ENCODE results near the gene MAP3K6. TPM values are rescaled to one million over a fixed set of nuclear protein-coding genes. Genes with fewer than 3 reads are reported as not detected.

MAP3K6 gene
- total RNA-seq, 1 donor from 2014 or later: 117 TPM

DNA sequence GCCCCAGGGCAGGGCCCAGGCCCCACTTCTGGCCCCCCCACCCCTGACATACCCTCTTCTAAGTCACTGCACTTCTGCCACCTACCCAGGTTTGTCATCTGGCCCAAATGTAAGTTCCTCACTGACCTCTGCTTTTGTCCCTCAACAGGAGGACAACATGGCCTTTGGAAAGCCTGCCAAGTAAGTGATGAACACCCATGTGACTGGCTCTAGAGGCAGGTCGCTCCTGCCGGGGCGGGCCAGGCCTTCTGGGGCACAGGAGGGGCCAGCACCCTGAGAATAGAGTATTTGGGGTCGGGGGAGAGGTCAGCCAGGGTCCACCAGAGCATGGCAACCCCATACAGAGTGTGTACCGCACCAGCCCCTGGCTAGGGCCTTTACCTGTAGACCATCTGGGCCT is 34.8 kb downstream of the MAP3K6 start:
- DNase-seq: no peak
- Histone ChIP-seq H3K9me3 (no peaks in the 10 kb centered on the region), H3K4me3 (no peak overlapping the region), H3K27ac (no peak overlapping the region), H3K27me3 (ENCODE audit: low read depth) (no peaks in the 10 kb centered on the region), H3K36me3 (peaks cover 90% of the 10 kb centered on the region), H3K4me1 (peaks cover 11% of the 10 kb centered on the region)
- intact Hi-C loops (cut with DNase I): no loop called here
- no peak for ATAC-seq
- TF ChIP-seq, protein P1, sequence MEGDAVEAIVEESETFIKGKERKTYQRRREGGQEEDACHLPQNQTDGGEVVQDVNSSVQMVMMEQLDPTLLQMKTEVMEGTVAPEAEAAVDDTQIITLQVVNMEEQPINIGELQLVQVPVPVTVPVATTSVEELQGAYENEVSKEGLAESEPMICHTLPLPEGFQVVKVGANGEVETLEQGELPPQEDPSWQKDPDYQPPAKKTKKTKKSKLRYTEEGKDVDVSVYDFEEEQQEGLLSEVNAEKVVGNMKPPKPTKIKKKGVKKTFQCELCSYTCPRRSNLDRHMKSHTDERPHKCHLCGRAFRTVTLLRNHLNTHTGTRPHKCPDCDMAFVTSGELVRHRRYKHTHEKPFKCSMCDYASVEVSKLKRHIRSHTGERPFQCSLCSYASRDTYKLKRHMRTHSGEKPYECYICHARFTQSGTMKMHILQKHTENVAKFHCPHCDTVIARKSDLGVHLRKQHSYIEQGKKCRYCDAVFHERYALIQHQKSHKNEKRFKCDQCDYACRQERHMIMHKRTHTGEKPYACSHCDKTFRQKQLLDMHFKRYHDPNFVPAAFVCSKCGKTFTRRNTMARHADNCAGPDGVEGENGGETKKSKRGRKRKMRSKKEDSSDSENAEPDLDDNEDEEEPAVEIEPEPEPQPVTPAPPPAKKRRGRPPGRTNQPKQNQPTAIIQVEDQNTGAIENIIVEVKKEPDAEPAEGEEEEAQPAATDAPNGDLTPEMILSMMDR (IDR thresholded peaks at IDR 0.05): no peak

DNA sequence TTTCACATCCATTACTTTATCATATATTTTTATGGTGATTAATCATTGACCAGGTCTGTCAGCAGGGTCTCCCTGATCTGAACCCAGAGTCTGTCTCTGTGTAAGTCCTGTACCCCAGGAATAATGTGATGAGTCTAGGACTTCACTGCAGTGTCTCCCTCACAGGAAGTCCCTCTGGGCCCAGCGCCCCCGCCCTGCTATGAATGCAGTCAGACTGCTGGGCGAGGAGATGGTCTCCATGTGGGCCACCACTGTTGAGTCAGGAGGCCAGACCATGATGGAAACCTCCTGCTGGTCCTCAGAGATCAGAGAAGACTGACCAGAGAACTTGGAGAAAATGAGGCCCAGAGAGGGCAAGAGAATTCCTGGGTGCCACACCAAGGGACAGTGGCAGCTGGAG is 35.3 kb downstream of the MAP3K6 start:
- Histone ChIP-seq H3K4me3 (no peak overlapping the region), H3K9me3 (no peaks in the 10 kb centered on the region), H3K27me3 (ENCODE audit: low read depth) (no peaks in the 10 kb centered on the region), H3K27ac (no peak overlapping the region), H3K36me3 (peaks cover 91% of the 10 kb centered on the region), H3K4me1 (peaks cover 11% of the 10 kb centered on the region)
- DNase-seq (no peak), ATAC-seq (no peak)
- intact Hi-C loops (cut with DNase I): no loop called here
- TF ChIP-seq, protein P1 (IDR thresholded peaks at IDR 0.05): no peak

DNA sequence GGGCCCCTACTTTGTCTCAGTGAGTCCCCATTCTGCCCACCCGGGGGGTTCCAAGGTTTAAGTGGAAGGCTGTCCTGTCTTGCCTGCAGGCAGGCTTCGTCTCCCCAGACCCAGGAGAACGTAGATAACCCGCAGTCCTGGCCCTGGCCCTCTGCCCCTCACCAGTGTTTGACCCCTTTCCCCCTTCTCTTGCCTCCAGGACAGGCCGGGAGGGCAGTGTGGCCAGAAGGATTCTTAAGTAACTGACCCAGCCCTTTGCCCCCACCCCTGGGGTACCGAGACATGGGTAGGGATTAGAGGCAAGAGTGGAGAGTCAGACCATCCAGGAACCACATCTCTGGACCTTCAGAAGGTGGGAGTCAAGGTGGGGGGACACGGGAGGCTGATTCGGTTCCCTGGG is 36.0 kb downstream of the MAP3K6 start:
- TF ChIP-seq, protein P1 (IDR thresholded peaks at IDR 0.05): no peak
- Histone ChIP-seq H3K27ac (no peak overlapping the region), H3K27me3 (ENCODE audit: low read depth) (no peaks in the 10 kb centered on the region), H3K4me1 (peaks cover 11% of the 10 kb centered on the region), H3K9me3 (no peaks in the 10 kb centered on the region), H3K4me3 (no peak overlapping the region), H3K36me3 (peaks cover 91% of the 10 kb centered on the region)
- intact Hi-C loops (cut with DNase I): no loop called here
- DNase-seq: no peak
- no peak for ATAC-seq

GRCh38 chr1:27327964-27328363 is 38.8 kb downstream of the MAP3K6 start:
- DNase-seq: no peak
- Histone ChIP-seq H3K9me3 (no peaks in the 10 kb centered on the region), H3K27me3 (ENCODE audit: low read depth) (no peaks in the 10 kb centered on the region), H3K4me1 (peaks cover 22% of the 10 kb centered on the region), H3K27ac (no peak overlapping the region), H3K36me3 (peaks cover 78% of the 10 kb centered on the region), H3K4me3 (no peak overlapping the region)
- intact Hi-C loops (cut with DNase I): no loop called here
- ATAC-seq: no peak
- TF ChIP-seq, protein P1 (IDR thresholded peaks at IDR 0.05): no peak

DNA sequence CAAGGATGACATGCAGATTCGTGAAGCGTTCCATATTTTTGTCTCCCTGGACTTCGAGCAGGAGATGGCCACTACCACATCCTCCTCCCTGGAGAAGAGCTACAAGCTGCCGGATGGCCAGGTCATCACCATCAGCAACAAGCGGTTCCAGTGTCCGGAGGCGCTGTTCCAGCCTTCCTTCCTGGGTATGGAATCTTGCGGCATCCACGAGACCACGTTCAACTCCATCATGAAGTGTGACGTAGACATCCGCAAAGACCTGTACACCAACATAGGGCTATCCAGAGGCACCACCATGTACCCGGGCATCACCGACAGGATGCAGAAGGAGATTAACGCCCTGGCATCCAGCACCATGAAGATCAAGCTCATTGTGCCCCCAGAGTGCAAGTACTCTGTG is 41.5 kb downstream of the MAP3K6 start:
- Histone ChIP-seq H3K27me3 (ENCODE audit: low read depth) (no peaks in the 10 kb centered on the region), H3K27ac (no peak overlapping the region), H3K4me3 (no peak overlapping the region), H3K36me3 (peaks cover 52% of the 10 kb centered on the region), H3K4me1 (peaks cover 27% of the 10 kb centered on the region), H3K9me3 (no peaks in the 10 kb centered on the region)
- intact Hi-C loops (cut with DNase I): no loop called here
- no peak for ATAC-seq
- TF ChIP-seq, protein P1 (IDR thresholded peaks at IDR 0.05): no peak
- no peak for DNase-seq
